ENCODE data around the gene CHST8. TPM values are rescaled to one million over a fixed set of nuclear protein-coding genes. Genes with fewer than 3 reads are reported as not detected.

The CHST8 gene
- polyA plus RNA-seq, 2 of the 4 experiments (the other 2 are of a cell fraction), result not detected

DNA sequence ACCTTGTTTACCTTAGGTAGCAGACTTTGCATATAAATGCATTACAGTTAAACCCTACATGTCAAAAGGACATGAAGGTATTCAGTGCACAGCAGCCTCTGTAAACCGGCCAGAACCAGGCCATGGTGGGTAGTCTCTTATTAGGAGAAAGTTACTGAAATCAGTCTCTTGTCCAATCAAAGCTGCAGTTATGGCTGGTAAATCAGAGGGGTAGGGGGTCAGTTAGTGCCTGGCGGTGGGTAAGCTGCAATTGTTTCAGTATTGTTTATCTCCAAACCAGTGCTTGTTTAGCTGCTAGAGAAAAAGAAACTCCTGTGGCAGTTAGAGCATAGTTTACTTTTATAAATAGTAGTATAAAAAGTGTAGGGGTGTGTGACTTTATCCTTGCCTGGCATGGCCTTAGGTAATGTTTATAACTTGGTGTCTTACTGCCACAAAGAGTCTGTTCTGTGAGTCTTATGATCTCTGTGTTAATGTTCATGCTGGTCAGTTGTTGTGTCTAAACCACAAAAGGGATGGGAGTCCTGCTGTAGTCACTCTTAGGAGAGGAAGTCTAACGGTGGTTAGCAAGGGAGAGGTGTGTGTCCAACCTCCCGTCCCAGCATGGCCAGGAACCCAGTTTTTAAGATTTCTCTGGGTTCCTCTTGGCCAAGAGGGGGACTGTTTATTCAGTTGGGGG is 28.0 kb downstream of the CHST8 start:
- CTCF ChIA-PET, result no interaction called here
- FAIRE-seq, result peak; percentile 54

DNA sequence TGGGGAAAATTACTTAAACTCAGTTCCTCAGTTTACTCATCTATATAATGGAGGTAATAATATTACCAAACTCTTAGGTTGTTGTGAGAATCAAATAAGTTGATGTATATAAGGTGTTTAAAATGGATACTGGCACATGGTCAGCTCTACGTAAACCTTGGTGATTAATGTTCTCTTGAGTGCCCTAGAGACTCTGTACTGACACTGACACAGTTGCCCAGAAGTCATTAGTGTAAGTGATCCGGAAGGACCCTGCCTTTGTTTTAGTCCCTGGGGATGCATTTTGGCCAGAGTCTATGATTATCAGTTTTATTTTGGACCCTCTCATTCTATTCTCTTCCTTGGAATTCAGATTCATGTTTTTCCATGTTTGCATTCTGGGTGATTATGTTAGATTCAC is 31.9 kb downstream of the CHST8 start:
- no peak overlapping the region for H3K4me2 ChIP-seq
- no peak overlapping the region for H3K4me3 ChIP-seq
- no peak for DNase-seq (ENCODE audit: low read depth in 1 of 2, low spot score in 1 of 2)
- ChIA-PET CTCF (interaction anchor here (0.5 to 1.8 kb wide), 2 partner anchors 124 to 492 kb away, joined by 3 to 5 read pairs; no protein-coding TSS in a partner anchor), POLR2A (no interaction called here)
- no peaks in the 10 kb centered on the region for H3K9me3 ChIP-seq
- 38% methylated on average over 2 of the region's 2 CpGs for WGBS (ENCODE audit: missing lambda C conversion rate)
- peak; percentile 13 for FAIRE-seq
- H3K27ac ChIP-seq, result no peak overlapping the region
- no peak for TF ChIP-seq HEYL (CRISPR knock-in tag; IDR thresholded peaks at IDR 0.05)
- TF ChIP-seq, protein P1, sequence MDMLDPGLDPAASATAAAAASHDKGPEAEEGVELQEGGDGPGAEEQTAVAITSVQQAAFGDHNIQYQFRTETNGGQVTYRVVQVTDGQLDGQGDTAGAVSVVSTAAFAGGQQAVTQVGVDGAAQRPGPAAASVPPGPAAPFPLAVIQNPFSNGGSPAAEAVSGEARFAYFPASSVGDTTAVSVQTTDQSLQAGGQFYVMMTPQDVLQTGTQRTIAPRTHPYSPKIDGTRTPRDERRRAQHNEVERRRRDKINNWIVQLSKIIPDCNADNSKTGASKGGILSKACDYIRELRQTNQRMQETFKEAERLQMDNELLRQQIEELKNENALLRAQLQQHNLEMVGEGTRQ (IDR thresholded peaks at IDR 0.05), result no peak
- no peak for TF ChIP-seq EHF (CRISPR knock-in tag; IDR thresholded peaks at IDR 0.05)
- TF ChIP-seq, protein P2, sequence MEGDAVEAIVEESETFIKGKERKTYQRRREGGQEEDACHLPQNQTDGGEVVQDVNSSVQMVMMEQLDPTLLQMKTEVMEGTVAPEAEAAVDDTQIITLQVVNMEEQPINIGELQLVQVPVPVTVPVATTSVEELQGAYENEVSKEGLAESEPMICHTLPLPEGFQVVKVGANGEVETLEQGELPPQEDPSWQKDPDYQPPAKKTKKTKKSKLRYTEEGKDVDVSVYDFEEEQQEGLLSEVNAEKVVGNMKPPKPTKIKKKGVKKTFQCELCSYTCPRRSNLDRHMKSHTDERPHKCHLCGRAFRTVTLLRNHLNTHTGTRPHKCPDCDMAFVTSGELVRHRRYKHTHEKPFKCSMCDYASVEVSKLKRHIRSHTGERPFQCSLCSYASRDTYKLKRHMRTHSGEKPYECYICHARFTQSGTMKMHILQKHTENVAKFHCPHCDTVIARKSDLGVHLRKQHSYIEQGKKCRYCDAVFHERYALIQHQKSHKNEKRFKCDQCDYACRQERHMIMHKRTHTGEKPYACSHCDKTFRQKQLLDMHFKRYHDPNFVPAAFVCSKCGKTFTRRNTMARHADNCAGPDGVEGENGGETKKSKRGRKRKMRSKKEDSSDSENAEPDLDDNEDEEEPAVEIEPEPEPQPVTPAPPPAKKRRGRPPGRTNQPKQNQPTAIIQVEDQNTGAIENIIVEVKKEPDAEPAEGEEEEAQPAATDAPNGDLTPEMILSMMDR (IDR thresholded peaks at IDR 0.05), result no peak
- TF ChIP-seq, protein P3, sequence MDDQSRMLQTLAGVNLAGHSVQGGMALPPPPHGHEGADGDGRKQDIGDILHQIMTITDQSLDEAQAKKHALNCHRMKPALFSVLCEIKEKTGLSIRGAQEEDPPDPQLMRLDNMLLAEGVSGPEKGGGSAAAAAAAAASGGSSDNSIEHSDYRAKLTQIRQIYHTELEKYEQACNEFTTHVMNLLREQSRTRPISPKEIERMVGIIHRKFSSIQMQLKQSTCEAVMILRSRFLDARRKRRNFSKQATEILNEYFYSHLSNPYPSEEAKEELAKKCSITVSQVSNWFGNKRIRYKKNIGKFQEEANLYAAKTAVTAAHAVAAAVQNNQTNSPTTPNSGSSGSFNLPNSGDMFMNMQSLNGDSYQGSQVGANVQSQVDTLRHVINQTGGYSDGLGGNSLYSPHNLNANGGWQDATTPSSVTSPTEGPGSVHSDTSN (IDR thresholded peaks at IDR 0.05), result no peak
- TF ChIP-seq KDM1A (IDR thresholded peaks at IDR 0.05; ENCODE audit: low read depth), result no peak
- no peak for TF ChIP-seq HOXA7 (CRISPR knock-in tag; IDR thresholded peaks at IDR 0.05)
- H3K4me1 ChIP-seq, result no peaks in the 10 kb centered on the region
- ATAC-seq, result no peak

More for the DNA sequence above, 28.0 kb downstream of the CHST8 start:
- no peaks in the 10 kb centered on the region for H3K4me1 ChIP-seq
- TF ChIP-seq MYC (IDR thresholded peaks at IDR 0.05; ENCODE audit: borderline replicate concordance, low read length), result no peak
- H3K9me3 ChIP-seq, result no peaks in the 10 kb centered on the region
- no peak overlapping the region for H3K4me3 ChIP-seq
- H3K4me2 ChIP-seq, result no peak overlapping the region
- no peak overlapping the region for H3K27ac ChIP-seq
- POLR2A ChIA-PET, result no interaction called here
- ATAC-seq, result peak in 1 of 2 experiments; percentile 30; a peak in 2 of 6 replicates
- no peak for DNase-seq (ENCODE audit: low read depth in 1 of 2, low spot score in 1 of 2)
- WGBS (ENCODE audit: missing lambda C conversion rate), result 34% methylated on average over 4 of the region's 4 CpGs

DNA sequence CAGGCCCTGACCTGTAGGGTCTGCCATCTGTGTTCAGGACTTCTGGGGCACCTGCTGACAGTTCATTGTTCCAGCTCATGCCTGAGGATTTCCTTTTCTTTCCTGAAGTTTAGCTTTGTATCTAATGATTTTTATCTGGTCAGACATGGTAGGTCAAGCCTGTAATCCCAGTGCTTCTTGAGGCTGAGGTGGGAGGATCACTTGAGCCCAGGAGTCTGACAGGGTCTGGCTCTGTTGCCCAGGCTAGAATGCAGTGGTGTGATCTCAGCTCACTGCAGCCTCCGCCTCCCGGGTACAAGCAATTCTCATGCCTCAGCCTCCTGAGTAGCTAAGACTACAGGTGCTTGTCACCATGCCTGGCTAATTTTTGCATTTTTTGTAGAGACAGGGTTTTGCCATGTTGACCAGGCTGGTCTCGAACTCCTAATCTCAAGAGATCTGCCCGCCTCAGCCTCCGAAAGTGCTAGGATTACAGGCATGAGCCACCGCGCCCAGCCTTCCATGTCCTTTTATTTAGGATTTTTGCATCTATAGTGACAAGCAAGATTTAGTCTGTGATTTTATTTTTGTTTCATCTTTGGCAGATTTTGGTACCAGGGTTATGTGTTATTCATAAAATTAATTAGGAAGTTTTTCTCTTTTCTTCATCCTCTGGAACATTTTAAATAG is 33.2 kb downstream of the CHST8 start:
- TF ChIP-seq SREBF2 (IDR thresholded peaks at IDR 0.05) (no peak), JUNB (IDR thresholded peaks at IDR 0.05) (no peak), KDM5A (IDR thresholded peaks at IDR 0.05) (no peak), HEYL (CRISPR knock-in tag; IDR thresholded peaks at IDR 0.05) (no peak), TP53 (CRISPR knock-in tag; IDR thresholded peaks at IDR 0.05) (no peak), CBX8 (IDR thresholded peaks at IDR 0.05) (no peak), EHF (CRISPR knock-in tag; IDR thresholded peaks at IDR 0.05) (no peak), EHMT2 (IDR thresholded peaks at IDR 0.05; ENCODE audit: low read depth) (no peak), HOXA7 (CRISPR knock-in tag; IDR thresholded peaks at IDR 0.05) (no peak), HOXB13 (CRISPR knock-in tag; IDR thresholded peaks at IDR 0.05; ENCODE audit: low read depth) (no peak), NFE2L2 (conservative IDR thresholded peaks at IDR 0.05; ENCODE audit: low read length) (no peak), RARB (CRISPR knock-in tag; IDR thresholded peaks at IDR 0.05) (no peak), ZC3H11A (IDR thresholded peaks at IDR 0.05) (no peak)
- Histone ChIP-seq H3K4me2 (no peak overlapping the region), H3K4me1 (no peaks in the 10 kb centered on the region), H3K4me3 (no peak overlapping the region), H3K9me3 (no peaks in the 10 kb centered on the region), H3K27ac (no peak overlapping the region)
- no peak for ATAC-seq
- ChIA-PET CTCF (interaction anchor here (1.0 to 1.5 kb wide), 3 partner anchors 18 to 123 kb away, joined by 3 to 5 read pairs (median 4); no protein-coding TSS in a partner anchor), POLR2A (no interaction called here)
- DNase-seq (ENCODE audit: low read depth in 1 of 2, low spot score in 1 of 2), result no peak
- FAIRE-seq, result peak; percentile 46
- WGBS (ENCODE audit: missing lambda C conversion rate), result 45% methylated on average over 7 of the region's 7 CpGs
